HUES64 (cell line): ENCODE measurements around the gene DSN1.
"Not testable (repeated sequence)": the region's sequence is repeated elsewhere in the genome, so short reads cannot be mapped to it uniquely, and the experiment has no call there.

Experiments used
- H3K27ac ChIP-seq: 2 replicates; pipeline ENCODE4 v1.7.0; 2013; ENCODE audit warnings: low read depth, low read length, inconsistent platforms
- H3K27me3 ChIP-seq: 2 replicates; pipeline ENCODE4 v1.6.1; 2013; ENCODE audit warnings: mild to moderate bottlenecking, low read length; ENCODE audit not compliant: insufficient read depth
- H3K36me3 ChIP-seq: 2 replicates; pipeline ENCODE4 v1.6.1; 2013; ENCODE audit warnings: mild to moderate bottlenecking, low read length; ENCODE audit not compliant: insufficient read depth
- H3K4me1 ChIP-seq: 2 replicates; pipeline ENCODE4 v1.6.1; 2013; ENCODE audit warnings: mild to moderate bottlenecking, low read length, moderate library complexity; ENCODE audit not compliant: insufficient read depth
- H3K4me3 ChIP-seq: 2 replicates; pipeline ENCODE4 v1.5.1; 2013; ENCODE audit warnings: mild to moderate bottlenecking, low read length, moderate library complexity
- H3K9ac ChIP-seq: 2 replicates; pipeline ENCODE4 v1.6.1; 2013; ENCODE audit warnings: mild to moderate bottlenecking, low read depth, low read length
- H3K9me3 ChIP-seq: 2 replicates; pipeline ENCODE4 v1.6.1; 2013; ENCODE audit warnings: low read depth, low read length; ENCODE audit not compliant: insufficient read depth
- WGBS: fragments of 150-250, 120-280 bp; methylation state at CpG from one replicate; pipeline ENCODE4 v1.1.7; 2013; ENCODE audit warnings: missing lambda C conversion rate; 5-methylcytosine and 5-hydroxymethylcytosine counted together

The DSN1 gene

DNA sequence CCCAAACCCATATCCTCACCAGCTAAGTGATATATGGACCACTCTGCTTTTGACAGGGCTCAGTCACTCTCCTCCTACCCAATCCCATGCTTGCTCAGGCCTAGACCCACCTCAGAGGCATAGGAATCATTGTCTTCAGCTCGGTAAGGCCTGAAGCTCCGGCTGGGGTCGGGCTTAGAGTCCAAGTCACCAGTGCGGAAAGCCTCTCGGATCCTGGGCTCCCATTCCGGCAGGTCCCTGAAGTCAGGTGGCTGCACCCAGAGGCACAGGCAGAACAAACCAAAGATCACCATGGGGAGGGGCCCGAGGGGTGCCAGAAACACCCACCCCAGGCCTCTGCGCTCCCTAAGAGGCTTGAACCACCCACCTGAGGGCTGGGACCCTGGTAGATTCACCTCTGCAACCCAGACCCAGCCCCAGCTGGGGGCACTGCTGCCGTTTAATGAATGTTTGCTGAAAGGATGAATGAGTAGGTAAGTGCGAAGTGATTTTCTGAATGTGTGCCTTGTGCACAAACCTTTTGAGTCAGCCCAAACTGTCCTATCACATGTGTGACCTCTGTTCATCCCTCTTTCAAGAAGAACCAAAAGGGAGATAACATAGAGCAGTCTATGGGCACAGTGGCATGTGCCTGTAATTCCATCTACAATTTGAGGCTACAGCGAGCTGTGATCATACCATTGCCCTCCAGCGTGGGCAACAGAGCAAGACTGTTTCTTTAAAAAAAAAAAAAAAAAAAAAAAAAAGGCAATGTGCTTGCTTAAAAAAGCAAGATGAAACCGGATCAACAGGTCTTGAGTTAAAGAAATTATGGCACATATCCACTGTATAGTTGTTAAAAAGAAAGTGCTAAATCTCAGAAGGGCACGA lies 39.3 kb upstream of the DSN1 start:
- Histone ChIP-seq H3K4me3 (no peak overlapping the region), H3K27ac (no peak overlapping the region), H3K27me3 (no peaks in the 10 kb centered on the region), H3K9me3 (no peaks in the 10 kb centered on the region), H3K4me1 (no peaks in the 10 kb centered on the region), H3K9ac (no peak overlapping the region), H3K36me3 (peaks cover 70% of the 10 kb centered on the region)
- 89% methylated on average over 14 of the region's 14 CpGs for WGBS

DNA sequence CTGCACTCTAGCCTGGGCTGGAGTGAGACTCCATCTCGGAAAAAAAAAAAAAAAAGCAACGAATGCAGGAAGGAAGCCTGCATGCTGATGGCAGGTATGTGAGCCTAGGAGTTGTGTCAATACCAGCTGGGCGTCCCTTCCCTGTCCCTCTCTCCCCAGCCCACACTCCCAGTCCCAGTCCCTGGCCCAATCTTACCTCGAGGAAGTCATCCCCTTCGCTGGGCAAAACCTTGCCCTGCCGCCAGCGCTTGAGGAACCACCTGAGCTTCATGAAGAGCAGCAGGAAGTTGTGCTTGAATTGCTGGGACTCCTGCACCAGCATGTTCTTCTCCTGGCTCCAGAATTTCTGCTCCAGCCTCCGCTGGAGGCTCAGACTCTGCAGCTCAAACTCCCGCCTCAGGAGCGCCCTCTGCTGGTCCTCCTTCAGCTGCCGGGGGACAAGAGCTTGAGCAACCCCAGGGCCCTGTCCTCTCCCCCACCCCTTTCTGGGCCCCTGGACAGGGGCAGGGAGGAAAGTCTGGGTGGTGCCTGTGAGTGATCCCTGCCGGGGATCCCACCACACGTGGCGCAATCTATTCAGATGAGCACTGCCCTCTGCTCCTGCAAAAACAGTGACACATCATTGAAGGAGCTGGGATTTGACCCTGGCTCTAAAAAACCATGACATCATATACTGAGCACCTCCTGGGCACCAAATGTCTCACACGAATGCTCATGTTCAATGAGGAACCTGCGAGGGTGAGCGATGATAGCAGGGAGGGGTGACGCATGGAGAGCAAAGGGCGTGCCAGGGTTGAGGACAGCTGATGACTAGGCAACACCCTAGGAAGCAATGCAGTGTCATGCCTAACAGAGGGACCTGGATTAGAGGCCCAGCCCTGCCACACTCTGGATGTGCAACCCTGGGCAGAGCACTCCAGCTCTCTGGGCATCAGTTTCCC lies 35.0 kb upstream of the DSN1 start:
- no peaks in the 10 kb centered on the region for H3K27me3 ChIP-seq
- no peak overlapping the region for H3K4me3 ChIP-seq
- no peaks in the 10 kb centered on the region for H3K4me1 ChIP-seq
- no peak overlapping the region for H3K9ac ChIP-seq
- no peaks in the 10 kb centered on the region for H3K9me3 ChIP-seq
- 88% methylated on average over 18 of the region's 19 CpGs for WGBS
- H3K36me3 ChIP-seq, result peaks cover 79% of the 10 kb centered on the region
- H3K27ac ChIP-seq, result no peak overlapping the region

DNA sequence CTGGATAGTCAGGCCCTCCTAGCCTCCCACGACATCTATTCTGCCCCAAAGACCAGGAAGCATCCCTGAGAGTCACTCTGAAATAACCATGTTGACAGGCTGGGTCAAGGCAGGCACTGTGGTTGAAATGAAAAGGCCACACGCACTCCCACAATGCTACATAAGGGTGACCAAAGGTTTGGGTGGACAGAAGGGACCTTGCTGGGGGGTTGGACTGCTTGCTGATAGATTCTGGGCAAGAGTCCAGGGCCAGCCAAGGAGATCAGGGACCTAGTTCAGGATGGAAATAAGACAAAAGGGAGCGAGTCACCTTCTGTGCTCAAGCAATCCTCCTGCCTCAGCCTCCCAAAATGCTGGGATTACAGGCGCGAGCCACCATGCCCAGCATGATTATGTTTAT lies 32.5 kb upstream of the DSN1 start:
- Histone ChIP-seq H3K27me3 (no peaks in the 10 kb centered on the region), H3K4me3 (no peak overlapping the region), H3K4me1 (no peaks in the 10 kb centered on the region), H3K9ac (no peak overlapping the region), H3K27ac (no peak overlapping the region), H3K36me3 (peaks cover 84% of the 10 kb centered on the region), H3K9me3 (no peaks in the 10 kb centered on the region)
- 93% methylated on average over 3 of the region's 5 CpGs for WGBS

DNA sequence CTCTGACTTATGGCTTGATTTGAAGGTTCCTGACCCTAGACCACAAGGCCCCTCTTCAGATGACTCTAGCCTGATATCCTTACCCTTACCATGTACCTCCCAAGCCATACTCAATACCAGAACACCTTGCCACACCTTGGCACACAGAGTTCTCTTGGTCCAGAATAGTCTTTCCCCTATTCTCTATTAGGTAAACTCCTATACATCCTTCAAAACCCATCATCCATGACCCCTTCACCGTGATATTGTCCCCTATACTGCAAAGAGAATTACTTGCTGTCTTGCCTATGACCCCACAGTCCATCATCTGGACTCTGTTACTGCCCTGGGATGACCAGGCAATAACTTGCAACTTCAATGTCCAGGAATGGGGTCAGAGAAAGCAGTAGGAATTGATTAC lies 31.8 kb upstream of the DSN1 start:
- H3K4me3 ChIP-seq, result no peak overlapping the region
- H3K9ac ChIP-seq, result no peak overlapping the region
- 90% methylated on average over 1 of the region's 1 CpG for WGBS
- no peak overlapping the region for H3K27ac ChIP-seq
- no peaks in the 10 kb centered on the region for H3K4me1 ChIP-seq
- no peaks in the 10 kb centered on the region for H3K27me3 ChIP-seq
- H3K36me3 ChIP-seq, result peaks cover 86% of the 10 kb centered on the region
- no peaks in the 10 kb centered on the region for H3K9me3 ChIP-seq

DNA sequence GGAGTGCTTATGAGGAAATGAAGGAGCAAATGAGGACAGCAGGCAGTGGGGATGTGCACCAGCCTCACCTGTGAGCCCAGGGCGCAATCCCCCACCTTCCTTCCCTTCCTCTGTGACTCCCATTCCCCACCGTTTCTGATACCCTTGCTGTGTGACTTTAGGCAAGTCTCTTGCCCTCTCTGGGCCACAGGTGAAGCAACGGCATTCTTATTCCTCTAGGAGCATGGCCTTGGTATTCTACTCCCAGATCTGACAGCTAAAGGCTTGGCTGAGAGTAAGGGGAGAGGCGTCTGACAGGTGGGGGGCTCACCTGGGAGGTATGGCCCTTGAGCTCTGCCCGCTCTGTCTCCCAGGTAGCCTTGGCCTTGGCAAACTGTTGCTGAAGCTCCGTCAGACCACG lies 30.9 kb upstream of the DSN1 start:
- Histone ChIP-seq H3K27me3 (no peaks in the 10 kb centered on the region), H3K36me3 (peaks cover 87% of the 10 kb centered on the region), H3K9me3 (no peaks in the 10 kb centered on the region), H3K4me3 (no peak overlapping the region), H3K27ac (no peak overlapping the region), H3K9ac (no peak overlapping the region), H3K4me1 (no peaks in the 10 kb centered on the region)
- WGBS, result 93% methylated on average over 7 of the region's 7 CpGs

DNA sequence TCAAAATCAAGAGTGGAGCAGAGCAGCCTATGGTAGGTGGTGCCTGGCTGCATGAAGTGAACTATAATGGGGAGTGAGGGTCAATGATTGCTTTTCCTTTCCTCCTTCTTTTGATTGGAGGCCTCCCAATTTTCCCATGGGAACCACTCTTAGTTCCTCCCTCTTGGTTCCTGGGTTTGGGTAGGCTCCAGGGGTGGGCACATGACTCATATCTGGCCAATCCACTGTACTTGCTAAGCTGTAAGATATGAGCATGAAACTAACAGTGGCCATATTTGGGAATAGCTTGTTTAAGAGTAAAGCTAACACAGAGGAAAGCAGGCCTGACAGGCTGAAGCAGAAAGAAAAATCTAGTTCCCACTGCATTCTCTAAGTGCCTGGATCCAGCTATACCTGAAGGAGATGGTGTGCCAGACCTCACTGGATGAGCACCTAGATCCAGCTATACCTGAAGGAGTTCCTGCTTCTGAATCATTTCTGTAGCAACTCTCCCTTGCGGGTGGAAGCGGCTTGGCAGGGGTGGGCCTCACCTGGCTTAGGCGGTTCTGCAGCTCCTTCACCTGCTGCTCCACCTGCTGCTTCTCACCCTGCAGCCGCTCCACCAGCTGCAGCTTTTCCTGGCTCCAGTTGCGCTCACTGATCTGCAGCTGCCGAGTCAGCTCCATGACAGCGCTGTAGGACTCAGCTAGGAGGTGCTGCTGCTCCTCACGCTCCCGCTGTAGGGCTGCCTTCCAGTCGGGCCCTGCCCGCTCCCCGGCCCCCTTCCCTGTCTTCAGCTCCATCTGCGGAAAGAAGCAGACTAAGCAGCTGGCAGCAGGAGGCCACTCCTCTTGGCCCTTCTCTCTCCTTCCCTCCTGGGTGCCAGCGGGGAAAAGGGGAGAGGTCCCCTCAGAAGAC lies 29.0 kb upstream of the DSN1 start:
- H3K9ac ChIP-seq, result no peak overlapping the region
- no peak overlapping the region for H3K27ac ChIP-seq
- H3K4me1 ChIP-seq, result no peaks in the 10 kb centered on the region
- H3K27me3 ChIP-seq, result no peaks in the 10 kb centered on the region
- no peak overlapping the region for H3K4me3 ChIP-seq
- WGBS, result 93% methylated on average over 14 of the region's 14 CpGs
- no peaks in the 10 kb centered on the region for H3K9me3 ChIP-seq
- peaks cover 89% of the 10 kb centered on the region for H3K36me3 ChIP-seq

DNA sequence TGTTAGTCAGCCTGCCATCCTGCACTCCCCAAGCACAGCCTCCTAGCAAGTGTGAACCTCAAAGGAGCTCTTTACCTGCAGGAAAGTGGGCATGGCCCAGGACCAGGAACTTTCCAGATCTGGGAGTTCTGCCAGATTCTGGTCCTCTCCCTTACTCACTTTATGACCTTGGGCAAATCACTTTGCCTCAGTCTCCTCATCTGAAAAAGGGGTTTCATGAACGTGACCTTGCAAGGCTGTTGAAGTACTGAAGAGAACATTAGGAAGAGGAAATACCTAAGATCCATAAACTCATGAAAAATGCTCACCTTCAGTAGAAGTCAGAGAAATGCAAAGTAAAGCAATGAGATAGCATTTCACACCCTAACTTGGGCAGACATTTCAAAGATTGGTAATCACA lies 26.8 kb upstream of the DSN1 start:
- H3K9ac ChIP-seq, result no peak overlapping the region
- no peak overlapping the region for H3K27ac ChIP-seq
- H3K36me3 ChIP-seq, result peaks cover 90% of the 10 kb centered on the region
- H3K9me3 ChIP-seq, result no peaks in the 10 kb centered on the region
- no peaks in the 10 kb centered on the region for H3K27me3 ChIP-seq
- H3K4me1 ChIP-seq, result no peaks in the 10 kb centered on the region
- WGBS, result 100% methylated on average over 1 of the region's 1 CpG
- H3K4me3 ChIP-seq, result no peak overlapping the region

DNA sequence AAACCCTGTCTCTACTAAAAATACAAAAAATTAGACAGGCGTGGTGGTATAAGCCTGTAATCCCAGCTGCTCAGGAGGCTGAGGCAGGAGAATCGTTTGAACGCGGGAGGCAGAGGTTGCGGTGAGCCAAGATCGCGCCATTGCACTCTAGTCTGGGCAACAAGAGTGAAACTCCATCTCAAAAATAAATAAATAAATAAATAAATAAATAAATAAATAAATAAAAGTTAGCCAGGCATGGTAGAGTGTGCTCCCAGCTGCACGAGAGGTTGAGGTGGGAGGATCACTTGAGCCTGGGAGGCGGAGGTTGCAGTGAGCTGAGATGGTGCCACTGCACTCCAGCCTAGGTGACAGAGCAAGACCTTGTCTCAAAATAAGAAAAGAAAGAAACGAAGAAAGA lies 25.8 kb upstream of the DSN1 start:
- not testable (repeated sequence) for H3K27ac ChIP-seq, H3K4me1 ChIP-seq, H3K4me3 ChIP-seq, H3K9ac ChIP-seq, H3K27me3 ChIP-seq, H3K9me3 ChIP-seq
- H3K36me3 ChIP-seq, result peaks cover 86% of the 10 kb centered on the region
- WGBS, result 92% methylated on average over 9 of the region's 10 CpGs

DNA sequence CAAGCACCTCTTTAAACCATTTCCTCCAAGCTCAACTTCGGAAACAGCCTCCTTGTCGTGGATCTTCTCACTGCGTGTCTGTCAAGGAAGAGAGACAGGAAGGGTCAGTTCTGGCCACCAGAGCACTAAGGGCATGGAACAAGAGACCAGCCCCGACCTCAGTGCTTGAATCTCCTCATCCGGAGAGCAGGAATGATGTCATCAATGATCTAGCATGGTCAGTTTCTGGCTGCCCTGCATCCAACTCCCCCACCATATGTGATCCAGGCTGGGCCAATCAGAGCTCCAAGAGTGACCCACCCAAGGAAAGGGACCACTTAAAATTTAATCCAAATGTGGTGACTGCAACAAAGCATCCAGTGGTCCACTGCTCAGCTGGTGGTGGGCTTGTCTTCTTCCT lies 23.3 kb upstream of the DSN1 start:
- H3K27me3 ChIP-seq, result no peaks in the 10 kb centered on the region
- H3K4me1 ChIP-seq, result no peaks in the 10 kb centered on the region
- no peaks in the 10 kb centered on the region for H3K9me3 ChIP-seq
- H3K27ac ChIP-seq, result no peak overlapping the region
- H3K36me3 ChIP-seq, result peaks cover 79% of the 10 kb centered on the region
- no peak overlapping the region for H3K9ac ChIP-seq
- WGBS, result 95% methylated on average over 5 of the region's 5 CpGs
- H3K4me3 ChIP-seq, result no peak overlapping the region

DNA sequence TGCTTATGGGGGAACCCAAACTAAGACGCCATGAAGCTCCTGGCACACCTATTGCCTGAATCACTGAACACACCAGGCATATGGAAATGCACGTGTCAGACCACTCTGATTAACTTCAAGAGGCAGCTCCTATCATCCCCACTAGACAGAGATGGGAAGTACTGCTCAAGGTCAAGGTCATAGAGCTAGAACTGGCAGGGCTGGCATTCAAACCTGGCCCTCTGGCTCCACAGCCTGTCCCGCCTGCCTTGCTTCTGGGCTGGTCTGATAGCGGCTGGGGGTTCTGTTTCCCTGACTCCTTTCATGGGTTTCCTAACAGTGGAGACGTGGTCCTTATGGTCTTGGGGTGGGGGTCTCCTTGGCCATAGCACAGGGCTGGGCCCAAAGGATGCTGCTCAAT lies 22.6 kb upstream of the DSN1 start:
- Histone ChIP-seq H3K9ac (no peak overlapping the region), H3K27ac (no peak overlapping the region), H3K9me3 (no peaks in the 10 kb centered on the region), H3K4me3 (no peak overlapping the region), H3K36me3 (peaks cover 83% of the 10 kb centered on the region), H3K27me3 (no peaks in the 10 kb centered on the region), H3K4me1 (no peaks in the 10 kb centered on the region)
- WGBS, result 91% methylated on average over 5 of the region's 5 CpGs
